HG02981 (cell line): Measurements from ENCODE around the gene ITPRID2.

Experiments
- ATAC-seq: cut with Tn5 transposase; IDR thresholded peaks from one replicate; pipeline ENCODE4 v1.9.1; 2021; ENCODE audit warnings: mild to moderate bottlenecking, moderate library complexity; ENCODE audit not compliant: unreplicated experiment

ITPRID2 gene

GRCh38 chr2:181891258-181891965 is at the start of gene ITPRID2:
Gene ITPRID2, plus strand, starts transcription at chr2:181891730. Its CDS starts 337 bp downstream, at chr2:181892067.
- ATAC-seq: peak; percentile 82

GRCh38 chr2:181844551-181845290 is 46.8 kb upstream of the ITPRID2 start:
- no peak for ATAC-seq

GRCh38 chr2:181846399-181847197 is 44.9 kb upstream of the ITPRID2 start:
- ATAC-seq: no peak

- no peak for ATAC-seq
Measured at GRCh38 chr2:181847198-181847556, 44.4 kb upstream of the ITPRID2 start.

GRCh38 chr2:181847702-181848101 is 43.8 kb upstream of the ITPRID2 start:
- no peak for ATAC-seq

- no peak for ATAC-seq
Measured at GRCh38 chr2:181848261-181848886, 43.2 kb upstream of the ITPRID2 start.

GRCh38 chr2:181849601-181850000 is 41.9 kb upstream of the ITPRID2 start:
- no peak for ATAC-seq

GRCh38 chr2:181850936-181851560 is 40.5 kb upstream of the ITPRID2 start:
- ATAC-seq: peak; percentile 75

- no peak for ATAC-seq
Measured at GRCh38 chr2:181851726-181852125, 39.8 kb upstream of the ITPRID2 start.

GRCh38 chr2:181853696-181854095 is 37.8 kb upstream of the ITPRID2 start:
- no peak for ATAC-seq

GRCh38 chr2:181857483-181857882 is 34.0 kb upstream of the ITPRID2 start:
- no peak for ATAC-seq

GRCh38 chr2:181858600-181858999 is 32.9 kb upstream of the ITPRID2 start:
- no peak for ATAC-seq

- no peak for ATAC-seq
Measured at GRCh38 chr2:181859123-181859522, 32.4 kb upstream of the ITPRID2 start.

- ATAC-seq: no peak
Measured at GRCh38 chr2:181859803-181860202, 31.7 kb upstream of the ITPRID2 start.

GRCh38 chr2:181861379-181861778 is 30.2 kb upstream of the ITPRID2 start:
- ATAC-seq: no peak

- no peak for ATAC-seq
Measured at GRCh38 chr2:181862583-181863281, 28.8 kb upstream of the ITPRID2 start.

GRCh38 chr2:181872178-181872577 is 19.4 kb upstream of the ITPRID2 start:
- no peak for ATAC-seq

GRCh38 chr2:181876614-181877063 is 14.9 kb upstream of the ITPRID2 start:
- no peak for ATAC-seq

GRCh38 chr2:181877181-181877664 is 14.3 kb upstream of the ITPRID2 start:
- ATAC-seq: no peak

GRCh38 chr2:181878448-181878847 is 13.1 kb upstream of the ITPRID2 start:
- ATAC-seq: no peak
